Measurements from ENCODE around the gene TBC1D2.

GRCh38 chr9:98302938-98303632 lies 47.6 kb upstream of the TBC1D2 start:
- TF ChIP-seq CTCF (conservative IDR thresholded peaks at IDR 0.05; ENCODE audit: low read depth in 2 of 2) (no peak), CREB1 (CRISPR knock-in tag; IDR thresholded peaks at IDR 0.05; ENCODE audit: low read depth) (no peak), POLR2AphosphoS5 (IDR thresholded peaks at IDR 0.05; ENCODE audit: low read depth) (no peak), EZH2 (IDR thresholded peaks at IDR 0.05; ENCODE audit: low read depth, unreplicated experiment) (no peak), EZH2phosphoT487 (IDR thresholded peaks at IDR 0.05; ENCODE audit: unreplicated experiment) (no peak), ETS1 (IDR thresholded peaks at IDR 0.05) (no peak), JUNB (IDR thresholded peaks at IDR 0.05; ENCODE audit: unreplicated experiment) (no peak)
- TF ChIP-seq, protein P1, sequence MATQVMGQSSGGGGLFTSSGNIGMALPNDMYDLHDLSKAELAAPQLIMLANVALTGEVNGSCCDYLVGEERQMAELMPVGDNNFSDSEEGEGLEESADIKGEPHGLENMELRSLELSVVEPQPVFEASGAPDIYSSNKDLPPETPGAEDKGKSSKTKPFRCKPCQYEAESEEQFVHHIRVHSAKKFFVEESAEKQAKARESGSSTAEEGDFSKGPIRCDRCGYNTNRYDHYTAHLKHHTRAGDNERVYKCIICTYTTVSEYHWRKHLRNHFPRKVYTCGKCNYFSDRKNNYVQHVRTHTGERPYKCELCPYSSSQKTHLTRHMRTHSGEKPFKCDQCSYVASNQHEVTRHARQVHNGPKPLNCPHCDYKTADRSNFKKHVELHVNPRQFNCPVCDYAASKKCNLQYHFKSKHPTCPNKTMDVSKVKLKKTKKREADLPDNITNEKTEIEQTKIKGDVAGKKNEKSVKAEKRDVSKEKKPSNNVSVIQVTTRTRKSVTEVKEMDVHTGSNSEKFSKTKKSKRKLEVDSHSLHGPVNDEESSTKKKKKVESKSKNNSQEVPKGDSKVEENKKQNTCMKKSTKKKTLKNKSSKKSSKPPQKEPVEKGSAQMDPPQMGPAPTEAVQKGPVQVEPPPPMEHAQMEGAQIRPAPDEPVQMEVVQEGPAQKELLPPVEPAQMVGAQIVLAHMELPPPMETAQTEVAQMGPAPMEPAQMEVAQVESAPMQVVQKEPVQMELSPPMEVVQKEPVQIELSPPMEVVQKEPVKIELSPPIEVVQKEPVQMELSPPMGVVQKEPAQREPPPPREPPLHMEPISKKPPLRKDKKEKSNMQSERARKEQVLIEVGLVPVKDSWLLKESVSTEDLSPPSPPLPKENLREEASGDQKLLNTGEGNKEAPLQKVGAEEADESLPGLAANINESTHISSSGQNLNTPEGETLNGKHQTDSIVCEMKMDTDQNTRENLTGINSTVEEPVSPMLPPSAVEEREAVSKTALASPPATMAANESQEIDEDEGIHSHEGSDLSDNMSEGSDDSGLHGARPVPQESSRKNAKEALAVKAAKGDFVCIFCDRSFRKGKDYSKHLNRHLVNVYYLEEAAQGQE (IDR thresholded peaks at IDR 0.05; ENCODE audit: unreplicated experiment) = no peak
